ENCODE data around the gene PIWIL1. TPM values are rescaled to one million over a fixed set of nuclear protein-coding genes. Genes with fewer than 3 reads are reported as not detected.

The PIWIL1 gene
- not detected in 2 replicates for total RNA-seq

DNA sequence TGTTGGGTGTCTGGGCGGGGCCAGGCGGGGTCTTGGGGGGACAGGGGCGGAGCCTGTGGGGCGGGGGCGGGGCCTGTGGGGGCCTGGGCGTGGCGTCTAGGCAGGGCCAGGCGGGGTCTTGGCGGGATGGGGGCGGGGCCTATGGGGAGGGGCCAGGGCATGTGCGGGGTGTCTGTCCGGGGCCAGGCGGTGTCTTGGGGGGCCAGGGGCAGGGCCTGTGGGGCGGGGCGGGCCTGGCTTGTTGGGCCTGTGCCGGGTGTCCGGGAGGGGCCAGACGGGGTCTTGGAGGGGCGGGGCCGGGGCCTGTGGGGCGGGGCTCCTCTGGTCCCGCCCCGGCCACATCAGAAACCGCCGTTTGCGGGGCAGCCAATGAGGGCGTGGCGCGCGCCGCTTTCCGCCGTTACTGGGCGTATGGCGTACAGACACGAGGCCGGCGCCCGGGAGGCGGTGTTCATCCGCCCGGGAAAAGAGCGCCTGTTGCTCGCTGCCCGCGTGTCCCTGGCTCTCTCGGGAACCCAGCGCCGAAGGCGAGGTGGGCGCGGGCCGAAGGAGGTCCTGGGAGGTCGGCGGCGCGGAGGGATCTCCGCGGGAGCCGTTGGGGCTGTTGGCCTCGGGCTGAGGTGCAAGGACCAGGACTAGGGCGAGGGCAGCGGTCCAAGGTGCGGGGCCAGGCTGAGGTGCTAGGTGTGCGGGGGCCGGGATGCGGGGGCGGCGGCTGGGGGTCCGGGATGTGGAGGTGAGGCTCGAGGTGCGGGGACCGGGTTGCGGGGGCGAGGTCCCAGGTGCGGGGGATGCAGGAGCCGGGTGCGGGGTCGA lies at the start of gene PIWIL1:
TSS of gene PIWIL1 (plus strand) at position 400 of the 816 bp plus-strand sequence. CDS start 4,705 bp downstream, outside the sequence.

Other genes with a start within 250 kb of the PIWIL1 start
- not detected in 2 replicates for gene FZD10, start 175.4 kb upstream of the PIWIL1 start, total RNA-seq

Measured in smooth muscle cell of the pulmonary artery (primary cell).